Retina (tissue), 1 donor: Measurements from ENCODE around the gene SORL1-AS1.
"Not testable (repeated sequence)": the region's sequence is repeated elsewhere in the genome, so short reads cannot be mapped to it uniquely, and the experiment has no call there.

ENCODE experiments used
- DNase-seq: peaks from one replicate; pipeline ENCODE4 v3.0.0-alpha.2; 2016

Gene SORL1-AS1

GRCh38 chr11:121426476-121427399 lies 26.0 kb downstream of the SORL1-AS1 start:
- DNase-seq = peak; percentile 60

GRCh38 chr11:121425828-121426227 lies 26.9 kb downstream of the SORL1-AS1 start:
- DNase-seq = no peak

- DNase-seq = no peak
Observed at GRCh38 chr11:121422675-121423074, 30.1 kb downstream of the SORL1-AS1 start.

GRCh38 chr11:121421149-121421901 lies 31.4 kb downstream of the SORL1-AS1 start:
- no peak for DNase-seq

- DNase-seq = no peak
Observed at GRCh38 chr11:121420398-121420797, 32.4 kb downstream of the SORL1-AS1 start.

GRCh38 chr11:121419836-121420235 lies 32.9 kb downstream of the SORL1-AS1 start:
- DNase-seq = no peak

- no peak for DNase-seq
Observed at GRCh38 chr11:121418625-121419114, 34.1 kb downstream of the SORL1-AS1 start.

- DNase-seq = no peak
Observed at GRCh38 chr11:121417607-121418006, 35.2 kb downstream of the SORL1-AS1 start.

GRCh38 chr11:121417055-121417551 lies 35.7 kb downstream of the SORL1-AS1 start:
- peak; percentile 26 for DNase-seq

GRCh38 chr11:121415856-121416255 lies 36.9 kb downstream of the SORL1-AS1 start:
- no peak for DNase-seq

GRCh38 chr11:121414141-121414913 lies 38.4 kb downstream of the SORL1-AS1 start:
- no peak for DNase-seq

- no peak for DNase-seq
Observed at GRCh38 chr11:121412711-121413415, 39.9 kb downstream of the SORL1-AS1 start.

GRCh38 chr11:121412000-121412587 lies 40.7 kb downstream of the SORL1-AS1 start:
- no peak for DNase-seq

- not testable (repeated sequence) for DNase-seq
Observed at GRCh38 chr11:121411330-121411729, 41.4 kb downstream of the SORL1-AS1 start.

GRCh38 chr11:121410041-121410440 lies 42.7 kb downstream of the SORL1-AS1 start:
- not testable (repeated sequence) for DNase-seq

- DNase-seq = no peak
Observed at GRCh38 chr11:121408830-121409229, 43.9 kb downstream of the SORL1-AS1 start.

- no peak for DNase-seq
Observed at GRCh38 chr11:121406291-121406690, 46.5 kb downstream of the SORL1-AS1 start.

- no peak for DNase-seq
Observed at GRCh38 chr11:121405646-121406045, 47.1 kb downstream of the SORL1-AS1 start.

GRCh38 chr11:121394785-121395184 lies 58.0 kb downstream of the SORL1-AS1 start:
- DNase-seq = no peak

- no peak for DNase-seq
Observed at GRCh38 chr11:121393855-121394254, 58.9 kb downstream of the SORL1-AS1 start.

- DNase-seq = no peak
Observed at GRCh38 chr11:121391914-121392313, 60.9 kb downstream of the SORL1-AS1 start.

GRCh38 chr11:121389651-121390050 lies 63.1 kb downstream of the SORL1-AS1 start:
- peak; percentile 80 for DNase-seq
